HG03558 (cell line): ENCODE measurements around the gene NSMF.

ENCODE experiments used
- ATAC-seq: cut with Tn5 transposase; IDR thresholded peaks from one replicate; pipeline ENCODE4 v1.9.1; 2021; ENCODE audit warnings: moderate number of reproducible peaks; ENCODE audit not compliant: unreplicated experiment; ENCODE audit errors: extremely low read depth

NSMF gene

DNA sequence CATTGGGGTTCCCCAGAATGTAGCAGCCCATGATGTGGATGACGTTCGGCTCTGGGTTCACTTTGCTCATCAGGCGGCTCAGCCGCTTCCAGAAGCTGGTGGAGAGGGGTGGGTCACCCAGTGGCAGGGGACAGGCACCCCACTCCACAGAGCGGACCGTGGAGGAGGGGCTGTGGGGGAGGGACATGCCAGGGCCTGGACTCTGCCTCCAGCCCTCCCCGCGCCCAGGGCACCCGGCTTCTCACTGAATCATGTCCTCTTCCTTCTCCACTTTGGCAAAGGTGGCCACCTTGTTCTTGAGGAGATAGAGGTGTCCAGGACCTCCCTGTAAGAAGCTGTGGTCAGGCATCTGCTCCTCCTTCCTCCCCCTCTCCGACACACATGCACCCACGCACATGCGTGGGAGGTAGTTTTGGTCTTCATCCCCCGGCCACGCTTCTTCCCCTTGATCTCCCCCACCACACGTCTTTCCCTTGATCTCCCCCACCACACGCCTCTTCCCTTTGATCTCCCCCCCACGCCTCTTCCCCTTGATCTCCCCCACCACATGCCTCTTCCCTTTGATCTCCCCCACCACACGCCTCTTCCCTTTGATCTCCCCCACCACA lies 9.1 kb downstream of the NSMF start:
- no peak for ATAC-seq

DNA sequence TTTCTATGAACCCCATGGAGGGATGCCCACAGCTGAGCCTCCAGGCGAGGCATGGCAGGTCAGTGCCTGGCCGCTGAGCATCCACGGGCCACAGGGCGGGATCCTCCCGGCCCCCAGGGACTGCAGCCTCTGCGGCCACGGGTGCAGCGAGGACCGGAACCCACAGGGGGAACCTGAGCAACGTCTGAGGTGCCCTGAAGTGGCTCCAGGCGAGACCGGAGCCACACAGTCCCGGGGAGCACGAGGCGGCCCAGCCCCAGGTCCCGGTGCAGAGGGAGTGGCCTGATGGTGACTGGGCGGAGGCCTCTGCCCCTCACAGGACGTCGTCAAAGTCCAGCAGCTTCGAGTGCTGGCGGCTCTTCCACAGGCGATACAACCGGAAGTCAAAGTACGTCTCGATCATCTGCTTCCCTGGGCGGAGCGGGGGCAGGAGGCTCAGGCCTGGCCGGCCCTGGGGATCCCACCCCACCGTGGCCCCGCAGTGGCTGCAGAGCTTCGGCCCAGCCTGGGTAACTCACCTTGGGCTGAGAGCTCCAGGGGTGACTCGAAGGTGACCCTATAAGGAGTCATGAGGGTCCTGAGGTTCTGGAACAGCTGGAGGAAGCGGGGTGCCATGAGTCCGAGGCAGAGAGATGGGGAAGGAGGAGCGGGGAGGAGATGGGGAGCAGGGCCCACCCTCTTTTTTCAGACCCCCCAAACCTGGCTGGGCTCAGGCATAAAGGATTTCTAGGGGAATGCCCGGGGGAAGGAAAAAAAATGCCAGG lies 9.9 kb downstream of the NSMF start:
- ATAC-seq, result no peak

GRCh38 chr9:137448602-137448962 lies 10.6 kb downstream of the NSMF start:
- ATAC-seq, result no peak

DNA sequence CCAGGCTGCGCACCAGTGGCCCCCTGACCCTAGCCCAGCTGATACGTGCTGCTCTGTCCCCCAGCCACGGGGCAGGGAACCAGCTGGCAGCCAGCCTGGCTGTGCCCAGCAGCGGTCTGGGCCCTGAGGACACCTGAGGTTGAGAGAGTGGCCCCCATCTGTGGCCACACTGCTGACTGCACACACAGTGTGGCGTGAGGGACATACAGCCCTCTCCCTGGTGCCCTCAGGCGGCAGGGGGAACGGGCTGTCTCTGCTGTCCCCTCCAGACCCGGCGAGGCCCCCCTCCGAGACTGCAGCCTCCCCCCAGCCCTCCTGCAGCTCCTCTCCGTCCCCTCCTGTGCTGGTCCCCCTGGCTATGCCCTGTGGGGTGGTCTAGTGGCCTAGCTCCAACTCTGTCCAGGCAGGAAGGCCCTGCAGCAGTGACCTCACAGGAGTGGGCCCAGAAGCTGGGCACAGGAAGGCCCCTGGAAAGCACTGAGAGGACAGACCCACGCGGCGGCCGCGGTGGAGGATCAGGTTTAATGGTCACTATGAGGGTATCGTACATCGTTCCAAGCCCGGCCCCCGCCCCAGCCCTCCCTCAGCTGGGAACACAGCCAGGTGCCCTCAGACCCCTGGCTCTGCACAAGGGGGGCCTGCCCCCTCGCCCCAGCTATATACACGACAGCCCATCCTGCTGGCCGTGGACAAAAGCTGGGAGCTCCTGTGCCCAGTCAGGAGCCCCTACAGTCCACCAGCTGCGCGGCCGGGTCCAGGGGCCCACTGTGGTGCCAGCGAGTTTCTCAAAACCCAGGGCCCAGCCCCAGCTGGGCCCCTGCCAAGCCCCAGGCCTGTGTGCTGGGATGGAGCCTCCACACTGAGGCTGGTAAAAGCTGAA lies 11.2 kb downstream of the NSMF start:
- no peak for ATAC-seq

GRCh38 chr9:137446851-137447471 lies 12.2 kb downstream of the NSMF start:
- ATAC-seq, result no peak

DNA sequence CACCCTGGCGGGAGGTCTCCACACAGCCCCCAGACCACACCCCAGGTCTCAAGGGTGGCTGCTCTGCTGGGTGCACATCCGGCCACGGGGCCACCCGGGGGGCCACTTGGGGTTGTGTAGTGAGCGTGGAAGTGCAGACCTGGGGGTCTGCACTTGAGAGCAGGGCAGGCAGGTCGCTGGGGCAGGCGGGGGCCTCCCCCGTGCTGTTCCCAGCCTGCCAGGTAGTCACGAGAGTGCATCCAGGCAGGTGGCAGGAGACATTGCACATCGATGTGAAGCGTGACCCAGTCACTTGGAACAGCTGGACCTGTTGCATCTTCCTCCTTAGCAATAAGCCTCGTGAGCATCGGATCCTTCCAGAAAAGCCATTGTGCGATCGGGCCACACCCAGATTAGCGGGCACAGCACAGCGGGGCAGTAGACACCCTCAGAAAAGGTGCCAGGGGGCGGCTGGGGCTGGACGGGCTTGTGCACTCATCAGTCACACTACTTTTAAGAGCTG lies 13.2 kb downstream of the NSMF start:
- ATAC-seq, result no peak

DNA sequence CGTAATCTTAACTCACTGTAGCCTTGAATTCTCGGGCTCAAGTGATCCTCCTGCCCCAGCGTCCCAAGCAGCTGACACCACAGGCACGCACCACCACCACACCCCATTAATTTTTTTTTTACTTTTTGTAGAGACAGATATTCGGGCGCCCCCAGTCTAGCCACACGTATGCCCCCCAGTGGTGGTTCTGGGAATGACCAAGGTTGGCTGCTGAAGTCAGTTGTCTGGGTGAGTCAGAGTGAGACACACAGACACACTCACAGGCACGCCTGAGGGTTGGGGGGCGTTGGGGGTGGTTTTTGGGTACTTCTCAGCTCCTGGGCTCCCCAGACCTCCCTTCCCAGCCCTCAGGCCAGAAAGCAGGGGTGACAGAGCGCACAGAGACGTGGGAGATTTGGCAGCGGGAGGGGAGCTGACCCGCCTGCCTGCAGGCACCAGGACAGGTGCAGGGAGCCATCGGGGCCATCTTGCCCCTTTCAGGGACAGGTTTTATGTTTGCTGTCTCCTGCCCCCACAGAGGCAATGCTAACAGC lies 13.8 kb downstream of the NSMF start:
- no peak for ATAC-seq

DNA sequence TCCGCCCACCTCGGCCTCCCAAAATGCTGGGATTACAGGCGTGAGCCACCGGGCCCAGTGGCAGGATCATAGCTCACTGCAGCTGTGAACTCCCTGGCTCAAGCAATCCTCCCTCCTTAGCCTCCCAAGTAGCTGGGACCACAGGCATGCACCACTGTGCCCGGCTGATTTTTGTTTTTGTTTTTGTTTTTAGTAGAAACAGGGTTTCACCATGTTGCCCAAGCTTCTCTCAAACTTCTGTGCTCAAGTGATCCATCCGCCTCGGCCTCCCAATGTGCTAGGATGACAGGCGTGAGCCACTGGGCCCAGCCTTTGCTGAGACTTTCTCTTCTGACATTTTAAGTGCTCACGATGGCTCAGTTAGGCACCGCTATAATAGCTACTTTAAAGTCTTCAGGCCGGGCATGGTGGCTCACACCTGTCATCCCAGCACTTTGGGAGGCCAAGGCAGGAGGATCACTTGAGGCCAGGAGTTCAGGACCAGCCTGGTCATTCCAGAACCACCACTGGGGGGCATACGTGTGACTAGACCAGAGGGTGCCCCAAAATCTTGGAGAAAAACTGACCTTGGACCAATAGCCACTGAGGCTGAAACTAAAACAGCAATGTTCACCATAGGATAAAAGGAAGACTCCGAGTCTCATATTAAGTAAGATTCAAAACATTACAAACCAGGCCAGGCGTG lies 14.9 kb downstream of the NSMF start:
- ATAC-seq, result no peak

GRCh38 chr9:137441935-137442321 lies 17.2 kb downstream of the NSMF start:
- ATAC-seq, result no peak

GRCh38 chr9:137441289-137441934 lies 17.7 kb downstream of the NSMF start, which contains the start of gene ENTPD8:
Gene ENTPD8 (minus strand): TSS chr9:137441357. CDS start chr9:137438285, 3,072 bp downstream.
- no peak for ATAC-seq

- ATAC-seq, result no peak
These were observed 19.9 kb downstream of the NSMF start for GRCh38 chr9:137439158-137439714.

GRCh38 chr9:137438591-137439157 lies 20.5 kb downstream of the NSMF start:
- ATAC-seq, result no peak

GRCh38 chr9:137437691-137438590 lies 21.2 kb downstream of the NSMF start:
- no peak for ATAC-seq

- ATAC-seq, result no peak
These were observed 22.2 kb downstream of the NSMF start for GRCh38 chr9:137436761-137437600.

GRCh38 chr9:137435980-137436760 lies 23.0 kb downstream of the NSMF start:
- no peak for ATAC-seq

GRCh38 chr9:137435381-137435891 lies 23.7 kb downstream of the NSMF start:
- ATAC-seq, result no peak
